C4-2B (cell line): Measurements from ENCODE around the gene DIP2B.

Experiments used
- CTCF ChIP-seq: fragments of 450-650 bp; conservative IDR thresholded peaks from 2 replicates; pipeline ENCODE4 v1.5.1; 2017; ENCODE audit warnings: mild to moderate bottlenecking
- ZFX ChIP-seq: fragments of 450-650 bp; IDR thresholded peaks from 2 replicates; pipeline ENCODE4 v1.6.1; 2017

GRCh38 chr12:50666023-50666422, 161.2 kb downstream of the DIP2B start:
- TF ChIP-seq CTCF: no peak
- no peak for TF ChIP-seq ZFX
